DMS 273 (cell line): ENCODE measurements around the gene ORAI3.

Experiments used
- DNase-seq: peaks from one replicate; lab custom pipeline; 2025; ENCODE audit not compliant: unreplicated experiment; lab: John Stamatoyannopoulos, UW

The ORAI3 gene

GRCh38 chr16:30946671-30947540, 2.0 kb upstream of the ORAI3 start:
- DNase-seq: no peak

GRCh38 chr16:30947541-30947858, 1.4 kb upstream of the ORAI3 start:
- no peak for DNase-seq

- peak; percentile 99 for DNase-seq
These were observed 805 bp upstream of the ORAI3 start for GRCh38 chr16:30947859-30948666.

GRCh38 chr16:30949650-30950515, 1.0 kb downstream of the ORAI3 start:
- peak; percentile 67 for DNase-seq

- DNase-seq: no peak
These were observed 1.7 kb downstream of the ORAI3 start for GRCh38 chr16:30950516-30951065.

- no peak for DNase-seq
These were observed 2.3 kb downstream of the ORAI3 start for GRCh38 chr16:30951193-30951592.

- peak; percentile 39 for DNase-seq
These were observed 2.9 kb downstream of the ORAI3 start for GRCh38 chr16:30951750-30952149.

GRCh38 chr16:30953111-30953510, 4.2 kb downstream of the ORAI3 start:
- no peak for DNase-seq

GRCh38 chr16:30953511-30954124, 4.8 kb downstream of the ORAI3 start:
- DNase-seq: peak; percentile 94

- DNase-seq: no peak
These were observed 6.1 kb downstream of the ORAI3 start for GRCh38 chr16:30954993-30955392.

GRCh38 chr16:30956601-30957455, 8.0 kb downstream of the ORAI3 start:
- peak; percentile 91 for DNase-seq

GRCh38 chr16:30957456-30958174, 8.7 kb downstream of the ORAI3 start, which contains the start of gene SETD1A:
TSS of gene SETD1A (plus strand) at chr16:30957754. CDS start at chr16:30958732, 978 bp downstream.
- peak; percentile 99 for DNase-seq

GRCh38 chr16:30958175-30959079, 9.6 kb downstream of the ORAI3 start:
- DNase-seq: peak; percentile 89

GRCh38 chr16:30961384-30961783, 12.5 kb downstream of the ORAI3 start:
- DNase-seq: no peak

- DNase-seq: no peak
These were observed 15.2 kb downstream of the ORAI3 start for GRCh38 chr16:30963925-30964511.

- no peak for DNase-seq
These were observed 15.8 kb downstream of the ORAI3 start for GRCh38 chr16:30964574-30965226.

- DNase-seq: no peak
These were observed 16.6 kb downstream of the ORAI3 start for GRCh38 chr16:30965436-30965835.
